Naive thymus-derived CD4-positive, alpha-beta T cell (primary cell): ENCODE data around the gene PFKP. TPM values are rescaled to one million over a fixed set of nuclear protein-coding genes. Genes with fewer than 3 reads are reported as not detected.
A peak's percentile ranks its signal among the peaks of the same experiment; 100 is the strongest.

ENCODE experiments used
- ATAC-seq: fragments of 150-1000 bp; cut with Tn5 transposase; 2 replicates; pipeline ENCODE4 v1.10.0; 2021; ENCODE audit warnings: mild to moderate bottlenecking, moderate library complexity
- CTCF ChIA-PET: fragments of 350-600 bp; sonication (Branson Sonifier 250); formaldehyde crosslinking; loops from one replicate; lab custom pipeline; 2021; ENCODE audit warnings: antibody characterized with exemption; lab: Charles Lee
- POLR2A ChIA-PET: fragments of 350-600 bp; sonication (Branson Sonifier 250); formaldehyde crosslinking; loops from one replicate; lab custom pipeline; 2021; ENCODE audit warnings: antibody characterized with exemption, inconsistent platforms; lab: Charles Lee
- DNase-seq, 9 donors: peaks; one replicate each; pipeline versions ENCODE4 v3.0.0 to v3.0.0-alpha.2; 2020 to 2022; ENCODE audit warnings: mixed read lengths in 1 of 9
- H3K27ac ChIP-seq: one replicate; pipeline ENCODE4 v1.7.0; 2013; ENCODE audit warnings: mild to moderate bottlenecking, low read depth, low read length, moderate library complexity
- H3K27me3 ChIP-seq, 2 donors: one replicate each; pipeline ENCODE4 v1.7.0; 2013; ENCODE audit warnings: low read length in 2 of 2, mild to moderate bottlenecking in 2 of 2, moderate library complexity in 2 of 2; ENCODE audit not compliant: control insufficient read depth in 2 of 2, insufficient read depth in 2 of 2
- H3K36me3 ChIP-seq, 3 experiments: 1 replicate in 2 of 3; 2 replicates in 1 of 3; pipeline ENCODE4 v1.7.0; 2013; ENCODE audit warnings: low read length in 3 of 3, mild to moderate bottlenecking in 3 of 3, moderate library complexity in 1 of 3; ENCODE audit not compliant: insufficient read depth in 3 of 3, control insufficient read depth in 2 of 3
- H3K4me1 ChIP-seq, 2 donors: one replicate each; pipeline ENCODE4 v1.7.0; 2013; ENCODE audit warnings: low read length in 2 of 2, mild to moderate bottlenecking in 2 of 2, moderate library complexity in 1 of 2; ENCODE audit not compliant: control insufficient read depth in 2 of 2, insufficient read depth in 2 of 2
- H3K4me3 ChIP-seq: 2 replicates; pipeline ENCODE4 v1.7.0; 2013; ENCODE audit warnings: mild to moderate bottlenecking, low read length
- H3K9me3 ChIP-seq, 3 experiments: 1 replicate in 2 of 3; 2 replicates in 1 of 3; pipeline ENCODE4 v1.7.0; 2013; ENCODE audit warnings: low read length in 3 of 3; ENCODE audit not compliant: control insufficient read depth in 2 of 3
- H3K27ac Mint-ChIP-seq, 9 donors: one replicate each; pipeline ENCODE4 v1.8.0; 2020 to 2022; ENCODE audit warnings: mixed read lengths in 9 of 9, mild to moderate bottlenecking in 8 of 9, moderate library complexity in 5 of 9, inconsistent platforms in 2 of 9
- H3K27me3 Mint-ChIP-seq, 5 donors: one replicate each; pipeline ENCODE4 v1.8.0; 2021 to 2022; ENCODE audit warnings: mixed read lengths in 5 of 5, mild to moderate bottlenecking in 1 of 5
- H3K36me3 Mint-ChIP-seq, 5 donors: one replicate each; pipeline ENCODE4 v1.8.0; 2020 to 2022; ENCODE audit warnings: mixed read lengths in 5 of 5, mild to moderate bottlenecking in 3 of 5, inconsistent platforms in 1 of 5
- H3K4me1 Mint-ChIP-seq, 7 donors: one replicate each; pipeline ENCODE4 v1.8.0; 2020 to 2022; ENCODE audit warnings: mixed read lengths in 7 of 7, mild to moderate bottlenecking in 3 of 7, inconsistent platforms in 1 of 7
- H3K4me3 Mint-ChIP-seq, 10 donors: one replicate each; pipeline ENCODE4 v1.8.0; 2020 to 2022; ENCODE audit warnings: mild to moderate bottlenecking in 10 of 10, mixed read lengths in 10 of 10, moderate library complexity in 6 of 10, inconsistent platforms in 2 of 10
- H3K9me3 Mint-ChIP-seq, 11 donors: one replicate each; pipeline ENCODE4 v1.8.0; 2020 to 2022; ENCODE audit warnings: mixed read lengths in 11 of 11, mild to moderate bottlenecking in 4 of 11, inconsistent platforms in 1 of 11, moderate library complexity in 1 of 11
- intact Hi-C, 2 donors: fragments of 100-400 bp; cut with micrococcal nuclease; formaldehyde crosslinking; loops; one replicate each; pipeline ENCODE4 v1.15.1; 2023
- polyA plus RNA-seq, 2 donors: library from polyadenylated mRNA; unstranded; fragments of 300-500 nt; fragmentation: Illumina TruSeq; gene quantifications; one replicate each; pipeline ENCODE4 v1.2.3, GENCODE V29; 2021
- total RNA-seq, 6 experiments: library from RNA in 5 of 6; stranded (reverse) in 5 of 6; gene quantifications; 1 replicate in 5 of 6; 2 replicates in 1 of 6; pipeline ENCODE4 v1.2.3 and lab custom pipeline; 2021 to 2026

The PFKP gene
- total and polyA plus RNA-seq, 7 experiments from 2014 or later, result 23.8 to 219 (median 44.9) TPM

- peaks cover 0 to 39% (median 0%) of the 10 kb centered on the region in 5 donors for H3K27me3 Mint-ChIP-seq
- H3K4me3 ChIP-seq, result peak overlapping the region; percentile 54
- H3K9me3 Mint-ChIP-seq, result peaks cover 0 to 3% (median 0%) of the 10 kb centered on the region in 11 donors
- H3K27me3 ChIP-seq, result no peaks in the 10 kb centered on the region
- H3K36me3 ChIP-seq, result peaks cover 0 to 17% (median 9%) of the 10 kb centered on the region in 3 experiments
- H3K4me1 Mint-ChIP-seq, result peaks cover 9 to 31% (median 23%) of the 10 kb centered on the region in 7 donors
- intact Hi-C loops, result loop anchor here (1.0 to 10.0 kb wide), 6 partner anchors 13 to 1654 kb away; partner anchors contain the start of gene AKR1E2 (in 1 of the 2)
- H3K4me1 ChIP-seq, result peaks cover 5 to 6% of the 10 kb centered on the region in 2 donors
- peak overlapping the region; percentile 64 to 93 (median 84) for H3K27ac Mint-ChIP-seq
- H3K36me3 Mint-ChIP-seq, result peaks cover 4 to 9% (median 5%) of the 10 kb centered on the region in 5 donors
- CTCF ChIA-PET, result no interaction called here
- POLR2A ChIA-PET, result interaction anchor here (0.6 to 1.2 kb wide), 3 partner anchors 8 to 12 kb away, joined by 3 to 4 read pairs (median 3); no protein-coding TSS in a partner anchor
- H3K4me3 Mint-ChIP-seq, result peak overlapping the region; percentile 73 to 95 (median 85)
- no peak for DNase-seq
- ATAC-seq, result peak; percentile 53
- H3K27ac ChIP-seq, result peak overlapping the region; percentile 69
- H3K9me3 ChIP-seq, result no peaks in the 10 kb centered on the region
These were observed 106.0 kb downstream of the PFKP start for GRCh38 chr10:3173171-3173878.

DNA sequence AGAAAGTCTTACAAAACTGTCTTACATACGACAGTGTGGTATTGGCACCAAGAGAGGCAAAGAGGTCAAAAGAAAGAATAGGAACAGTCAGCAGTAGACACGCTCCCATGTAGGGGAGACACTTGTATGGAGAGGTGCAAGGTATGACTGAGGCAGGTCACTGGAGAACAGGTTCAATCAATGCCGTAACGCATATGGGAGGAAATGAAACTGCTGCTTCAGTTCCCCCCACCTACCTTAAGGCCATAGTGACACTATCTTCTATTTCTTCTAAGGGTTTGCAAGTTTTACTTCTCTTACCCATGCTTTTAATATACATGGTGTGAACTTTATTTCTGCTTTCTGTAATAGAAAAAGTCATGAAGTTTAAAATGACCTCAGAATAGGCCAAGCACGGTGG is 110.7 kb downstream of the PFKP start:
- ATAC-seq (no peak), DNase-seq (no peak)
- intact Hi-C loops, result loop anchor here in 1 of 2 donors (10.0 kb wide), 1 partner anchor 697 kb away; no protein-coding TSS in a partner anchor
- Mint-ChIP-seq H3K4me3 (no peak overlapping the region), H3K27ac (no peak overlapping the region), H3K36me3 (no peaks in the 10 kb centered on the region), H3K4me1 (peaks cover 0 to 10% (median 4%) of the 10 kb centered on the region in 7 donors), H3K9me3 (peaks cover 0 to under 1% (median 0%) of the 10 kb centered on the region in 11 donors), H3K27me3 (peaks cover 0 to 75% (median 0%) of the 10 kb centered on the region in 5 donors)
- Histone ChIP-seq H3K4me1 (no peaks in the 10 kb centered on the region), H3K27ac (no peak overlapping the region), H3K36me3 (no peaks in the 10 kb centered on the region), H3K9me3 (no peaks in the 10 kb centered on the region), H3K27me3 (no peaks in the 10 kb centered on the region), H3K4me3 (no peak overlapping the region)
- CTCF ChIA-PET, result no interaction called here
- POLR2A ChIA-PET, result no interaction called here

DNA sequence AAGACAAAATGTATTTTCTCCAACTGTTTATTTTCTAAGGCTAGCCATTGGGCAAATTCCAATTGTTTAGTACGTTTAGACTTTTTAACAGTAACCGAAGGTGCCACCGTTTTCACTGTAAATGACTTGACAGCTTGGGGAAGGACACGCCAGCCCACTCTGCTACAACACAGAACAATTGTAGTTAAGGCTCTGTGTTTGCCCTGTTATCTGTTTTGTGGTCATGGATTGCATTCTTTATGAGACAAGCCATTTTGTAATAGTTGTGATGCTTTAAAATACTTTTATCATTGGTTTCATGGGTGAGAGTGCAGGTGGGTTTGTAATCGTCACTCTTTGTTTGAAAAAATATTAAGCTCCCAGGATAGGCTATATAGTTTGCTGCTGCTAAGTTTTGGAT is 111.8 kb downstream of the PFKP start:
- no peaks in the 10 kb centered on the region for H3K9me3 ChIP-seq
- H3K27me3 Mint-ChIP-seq, result peaks cover 0 to 80% (median 0%) of the 10 kb centered on the region in 5 donors
- no peak overlapping the region for H3K27ac ChIP-seq
- intact Hi-C loops, result loop anchor here in 1 of 2 donors (10.0 kb wide), 1 partner anchor 696 kb away; no protein-coding TSS in a partner anchor
- no peak overlapping the region for H3K4me3 ChIP-seq
- H3K4me3 Mint-ChIP-seq, result no peak overlapping the region
- no peaks in the 10 kb centered on the region for H3K4me1 ChIP-seq
- no peak for DNase-seq
- ChIA-PET POLR2A (no interaction called here), CTCF (interaction anchor here (0.7 kb wide), 1 partner anchor 10 kb away, joined by 3 read pairs; no protein-coding TSS in a partner anchor)
- peaks cover 0 to 6% (median 0%) of the 10 kb centered on the region in 7 donors for H3K4me1 Mint-ChIP-seq
- H3K27ac Mint-ChIP-seq, result no peak overlapping the region
- no peaks in the 10 kb centered on the region for H3K36me3 Mint-ChIP-seq
- peak; percentile 40 for ATAC-seq
- H3K9me3 Mint-ChIP-seq, result no peaks in the 10 kb centered on the region
- no peaks in the 10 kb centered on the region for H3K27me3 ChIP-seq
- no peaks in the 10 kb centered on the region for H3K36me3 ChIP-seq

DNA sequence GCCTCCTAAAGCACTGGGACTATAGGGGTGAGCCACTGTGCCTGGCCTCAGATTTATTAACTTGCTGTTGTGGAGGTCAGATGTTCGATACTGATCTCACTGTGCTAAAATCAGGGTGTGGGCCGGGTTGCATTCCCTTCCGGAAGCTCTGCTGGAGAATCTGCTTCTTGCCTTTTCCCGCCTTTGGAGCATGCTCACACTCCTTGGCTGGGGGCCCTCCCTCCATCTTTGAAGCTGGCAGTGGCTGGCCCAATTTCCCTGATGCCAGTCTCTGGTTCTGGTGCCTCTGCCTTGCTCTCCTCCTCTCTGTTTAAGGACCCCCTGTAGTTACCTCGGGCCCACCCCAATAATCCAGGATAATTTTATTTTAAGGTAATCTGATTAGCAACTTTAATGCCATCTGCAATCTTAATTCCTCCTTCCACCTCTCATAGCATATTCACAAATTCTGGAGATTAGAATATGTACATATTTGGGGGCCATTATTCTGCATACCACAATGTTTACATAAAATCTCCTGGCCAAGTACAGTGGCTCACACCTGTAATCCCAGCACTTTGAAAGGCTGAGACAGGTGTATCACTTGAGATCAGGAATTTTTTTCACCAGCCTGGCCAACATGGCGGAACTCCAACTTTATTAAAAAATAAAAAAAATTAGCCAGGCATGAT is 113.1 kb downstream of the PFKP start:
- intact Hi-C loops, result no loop called here
- no peaks in the 10 kb centered on the region for H3K27me3 ChIP-seq
- no peak for ATAC-seq
- H3K27ac Mint-ChIP-seq, result no peak overlapping the region
- H3K27me3 Mint-ChIP-seq, result peaks cover 0 to 83% (median 0%) of the 10 kb centered on the region in 5 donors
- no peaks in the 10 kb centered on the region for H3K4me1 ChIP-seq
- H3K4me1 Mint-ChIP-seq, result peaks cover 0 to 12% (median 2%) of the 10 kb centered on the region in 7 donors
- no peak overlapping the region for H3K27ac ChIP-seq
- H3K36me3 ChIP-seq, result no peaks in the 10 kb centered on the region
- H3K4me3 ChIP-seq, result no peak overlapping the region
- no peak for DNase-seq
- H3K9me3 Mint-ChIP-seq, result no peaks in the 10 kb centered on the region
- no peaks in the 10 kb centered on the region for H3K36me3 Mint-ChIP-seq
- no peaks in the 10 kb centered on the region for H3K9me3 ChIP-seq
- POLR2A ChIA-PET, result interaction anchor here (1.5 kb wide), 1 partner anchor 8 kb away, joined by 3 read pairs; the partner anchor contains the start of gene PITRM1
- H3K4me3 Mint-ChIP-seq, result no peak overlapping the region
- CTCF ChIA-PET, result no interaction called here

DNA sequence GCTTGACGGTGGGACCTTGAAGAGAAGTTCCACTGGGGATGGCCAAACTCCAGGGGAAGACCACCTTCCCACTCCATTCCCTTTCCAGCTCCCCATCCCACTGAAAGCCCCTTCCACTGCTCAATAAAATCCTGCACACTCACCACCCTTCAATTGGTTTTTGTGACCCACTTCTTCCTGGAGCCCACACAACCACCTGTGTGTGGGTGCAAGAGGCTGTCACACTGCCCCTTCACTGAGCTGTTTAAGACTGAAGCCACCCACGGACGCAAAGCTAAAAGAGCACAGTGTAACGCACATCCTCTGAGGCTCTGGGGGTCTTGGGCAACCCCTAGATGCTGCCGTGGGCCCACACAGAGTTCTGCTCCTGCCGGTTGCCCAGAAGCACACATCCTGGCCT is 118.0 kb downstream of the PFKP start:
- no peak for DNase-seq
- Mint-ChIP-seq H3K36me3 (no peaks in the 10 kb centered on the region), H3K9me3 (no peaks in the 10 kb centered on the region), H3K4me3 (peak overlapping the region in 1 of 10 donors; percentile 3), H3K4me1 (peaks cover 6 to 21% (median 8%) of the 10 kb centered on the region in 7 donors), H3K27me3 (peaks cover 0 to 79% (median 0%) of the 10 kb centered on the region in 5 donors), H3K27ac (peak overlapping the region in 1 of 9 donors; percentile 54)
- intact Hi-C loops, result no loop called here
- H3K9me3 ChIP-seq, result no peaks in the 10 kb centered on the region
- no peaks in the 10 kb centered on the region for H3K36me3 ChIP-seq
- no peak overlapping the region for H3K4me3 ChIP-seq
- H3K4me1 ChIP-seq, result no peaks in the 10 kb centered on the region
- no peak overlapping the region for H3K27ac ChIP-seq
- ChIA-PET CTCF (interaction anchor here (0.5 to 1.3 kb wide), 2 partner anchors 9 to 12 kb away, joined by 3 to 6 read pairs; no protein-coding TSS in a partner anchor), POLR2A (interaction anchor here (1.3 to 1.5 kb wide), 2 partner anchors 12 to 13 kb away, joined by 3 to 4 read pairs; partner anchors contain the start of gene PITRM1)
- ATAC-seq, result no peak
- no peaks in the 10 kb centered on the region for H3K27me3 ChIP-seq

- Mint-ChIP-seq H3K27ac (peak overlapping the region in 8 of 9 donors; percentile 49 to 87 (median 74)), H3K4me1 (peaks cover 6 to 19% (median 8%) of the 10 kb centered on the region in 7 donors), H3K36me3 (no peaks in the 10 kb centered on the region), H3K4me3 (peak overlapping the region in 9 of 10 donors; percentile 16 to 74 (median 42)), H3K9me3 (no peaks in the 10 kb centered on the region), H3K27me3 (peaks cover 0 to 79% (median 0%) of the 10 kb centered on the region in 5 donors)
- Histone ChIP-seq H3K27ac (no peak overlapping the region), H3K36me3 (no peaks in the 10 kb centered on the region), H3K4me1 (no peaks in the 10 kb centered on the region), H3K27me3 (no peaks in the 10 kb centered on the region), H3K9me3 (no peaks in the 10 kb centered on the region), H3K4me3 (no peak overlapping the region)
- intact Hi-C loops, result loop anchor here (1.0 kb wide), 2 partner anchors 13 to 14 kb away; partner anchors contain the start of gene PITRM1 (in 1 of the 2)
- peak; percentile 97 for ATAC-seq
- POLR2A ChIA-PET, result interaction anchor here (1.1 to 1.3 kb wide), 2 partner anchors 14 to 17 kb away, joined by 4 read pairs; partner anchors contain the start of gene PITRM1
- peak in 7 of 9 donors; percentile 62 to 85 (median 76) for DNase-seq
- CTCF ChIA-PET, result interaction anchor here (0.7 to 1.3 kb wide), 2 partner anchors 11 to 804 kb away, joined by 4 to 6 read pairs; no protein-coding TSS in a partner anchor
These were observed 119.0 kb downstream of the PFKP start for GRCh38 chr10:3186368-3186767.
